Measurements from ENCODE around the gene PCDHGB4. TPM values are rescaled to one million over a fixed set of nuclear protein-coding genes. Genes with fewer than 3 reads are reported as not detected.

Gene PCDHGB4
- total and polyA plus RNA-seq, 9 of the 15 experiments (the other 6 are each of a cell fraction or from before 2014, with no cell fraction given), result 0.01 to 0.14 (median 0.03) TPM; not detected in 5

DNA sequence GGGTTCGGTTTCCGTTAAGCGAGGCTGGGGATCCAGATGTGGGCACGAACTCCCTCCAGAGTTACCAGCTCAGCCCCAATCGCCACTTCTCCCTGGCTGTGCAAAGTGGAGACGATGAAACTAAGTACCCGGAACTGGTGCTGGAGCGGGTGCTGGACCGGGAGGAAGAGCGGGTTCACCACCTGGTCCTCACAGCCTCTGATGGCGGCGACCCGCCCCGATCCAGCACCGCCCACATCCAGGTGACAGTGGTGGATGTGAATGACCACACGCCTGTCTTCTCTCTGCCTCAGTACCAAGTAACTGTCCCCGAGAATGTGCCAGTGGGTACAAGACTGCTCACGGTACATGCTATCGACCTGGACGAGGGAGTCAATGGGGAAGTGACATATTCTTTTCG, 4.2 kb upstream of the PCDHGB4 start:
- H3K9ac ChIP-seq (ENCODE audit: insufficient read depth in 1 of 2, low read depth in 2 of 2, low read length in 2 of 2), result no peak overlapping the region
- 3% methylated on average over 20 of the region's 21 CpGs for WGBS (ENCODE audit: insufficient coverage, low coverage, missing lambda C conversion rate)
- FAIRE-seq (no peak), DNase-seq (ENCODE audit: extremely low read depth in 1 of 4, low spot score in 3 of 4) (peak in 2 of 4 experiments; percentile 14 to 19), ATAC-seq (no peak; the same call in 2 of the 3 replicates)
- ChIA-PET POLR2A (interaction anchor here (0.6 kb wide), 1 partner anchor 30 kb away, joined by 3 read pairs; no protein-coding TSS in a partner anchor), CTCF (ENCODE audit: low intra/inter-chr PET ratio) (interaction anchor here (0.9 kb wide), 1 partner anchor 180 kb away, joined by 5 read pairs; no protein-coding TSS in a partner anchor)
- H3K4me3 ChIP-seq, result no peak overlapping the region
- no peaks in the 10 kb centered on the region for H3K9me1 ChIP-seq (ENCODE audit: control insufficient read depth, insufficient read depth, low read length)
- H3K36me3 ChIP-seq (ENCODE audit: control insufficient read depth, insufficient read depth, low read length), result no peaks in the 10 kb centered on the region
- H3K4me1 ChIP-seq (replicated peaks in 1 of 2; ENCODE audit: control insufficient read depth in 2 of 2, insufficient read depth in 2 of 2, low read length in 2 of 2), result peaks cover 0 to 9% of the 10 kb centered on the region in 2 experiments; a peak in 2 of 5 replicates
- TF ChIP-seq RB1 (IDR thresholded peaks at IDR 0.05; ENCODE audit: low read depth), result no peak
- TF ChIP-seq SLC30A9 (CRISPR knock-in tag; IDR thresholded peaks at IDR 0.05), result no peak
- TF ChIP-seq ZBTB8A (IDR thresholded peaks at IDR 0.05; ENCODE audit: partially characterized antibody), result no peak
- TF ChIP-seq, protein P1, sequence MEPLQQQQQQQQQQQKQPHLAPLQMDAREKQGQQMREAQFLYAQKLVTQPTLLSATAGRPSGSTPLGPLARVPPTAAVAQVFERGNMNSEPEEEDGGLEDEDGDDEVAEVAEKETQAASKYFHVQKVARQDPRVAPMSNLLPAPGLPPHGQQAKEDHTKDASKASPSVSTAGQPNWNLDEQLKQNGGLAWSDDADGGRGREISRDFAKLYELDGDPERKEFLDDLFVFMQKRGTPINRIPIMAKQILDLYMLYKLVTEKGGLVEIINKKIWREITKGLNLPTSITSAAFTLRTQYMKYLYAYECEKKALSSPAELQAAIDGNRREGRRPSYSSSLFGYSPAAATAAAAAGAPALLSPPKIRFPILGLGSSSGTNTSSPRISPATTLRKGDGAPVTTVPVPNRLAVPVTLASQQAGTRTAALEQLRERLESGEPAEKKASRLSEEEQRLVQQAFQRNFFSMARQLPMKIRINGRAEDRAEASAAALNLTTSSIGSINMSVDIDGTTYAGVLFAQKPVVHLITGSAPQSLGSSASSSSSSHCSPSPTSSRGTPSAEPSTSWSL (CRISPR knock-in tag; IDR thresholded peaks at IDR 0.05; ENCODE audit: borderline replicate concordance), result no peak
- TF ChIP-seq ZNF76 (CRISPR knock-in tag; IDR thresholded peaks at IDR 0.05; ENCODE audit: borderline replicate concordance), result no peak
- no peak for TF ChIP-seq TAF1 (IDR thresholded peaks at IDR 0.05; ENCODE audit: control insufficient read depth, extremely low read depth, insufficient read depth, low read length, severe bottlenecking)
- no peak for TF ChIP-seq TCFL5 (CRISPR knock-in tag; conservative IDR thresholded peaks at IDR 0.05)
- no peaks in the 10 kb centered on the region for H4K20me1 ChIP-seq (replicated peaks; ENCODE audit: control insufficient read depth, insufficient read depth, low read length)
- H3K79me2 ChIP-seq (ENCODE audit: control insufficient read depth, insufficient read depth, low read length), result no peaks in the 10 kb centered on the region
- H3K27ac ChIP-seq (ENCODE audit: extremely low read depth, low read depth, low read length), result no peak overlapping the region
- peak overlapping the region; percentile 67; the same call in 1 of the 2 replicates for H2AFZ ChIP-seq (ENCODE audit: low read depth, low read length)
- H3K27me3 ChIP-seq (ENCODE audit: control insufficient read depth in 2 of 2, insufficient read depth in 2 of 2, low read length in 2 of 2), result peaks cover 9 to 28% of the 10 kb centered on the region in 2 experiments; a peak in 4 of 5 replicates
- no peaks in the 10 kb centered on the region for H3K9me3 ChIP-seq (replicated peaks; ENCODE audit: control insufficient read depth, insufficient read depth, low read depth, low read length)
- BruUV-seq (replicated peaks), result no TSS peak
- in situ Hi-C loops (cut with MboI), result no loop called here
- intact Hi-C loops (cut with micrococcal nuclease), result no loop called here
- peak overlapping the region; percentile 69; the same call in 1 of the 2 replicates for H3K4me2 ChIP-seq (ENCODE audit: insufficient read depth, low read length)
